Choroid plexus epithelial cell (primary cell): ENCODE measurements around the gene LYPD6.
A peak's percentile ranks its signal among the peaks of the same experiment; 100 is the strongest.

Experiments
- DNase-seq: peaks from one replicate; pipeline ENCODE4 v3.0.0-alpha.2; 2010; ENCODE audit warnings: low read depth
- H3K4me3 ChIP-seq: 2 replicates; pipeline ENCODE4 v1.5.1; 2011; ENCODE audit warnings: low read depth, mild to moderate bottlenecking, control low read depth, low read length, moderate library complexity
- TF ChIP-seq, protein P1 (sequence below): conservative IDR thresholded peaks from 2 replicates; pipeline ENCODE4 v1.5.1; 2011; ENCODE audit warnings: low read depth, mild to moderate bottlenecking, control low read depth, inconsistent platforms, low read length, moderate library complexity

LYPD6 gene

DNA sequence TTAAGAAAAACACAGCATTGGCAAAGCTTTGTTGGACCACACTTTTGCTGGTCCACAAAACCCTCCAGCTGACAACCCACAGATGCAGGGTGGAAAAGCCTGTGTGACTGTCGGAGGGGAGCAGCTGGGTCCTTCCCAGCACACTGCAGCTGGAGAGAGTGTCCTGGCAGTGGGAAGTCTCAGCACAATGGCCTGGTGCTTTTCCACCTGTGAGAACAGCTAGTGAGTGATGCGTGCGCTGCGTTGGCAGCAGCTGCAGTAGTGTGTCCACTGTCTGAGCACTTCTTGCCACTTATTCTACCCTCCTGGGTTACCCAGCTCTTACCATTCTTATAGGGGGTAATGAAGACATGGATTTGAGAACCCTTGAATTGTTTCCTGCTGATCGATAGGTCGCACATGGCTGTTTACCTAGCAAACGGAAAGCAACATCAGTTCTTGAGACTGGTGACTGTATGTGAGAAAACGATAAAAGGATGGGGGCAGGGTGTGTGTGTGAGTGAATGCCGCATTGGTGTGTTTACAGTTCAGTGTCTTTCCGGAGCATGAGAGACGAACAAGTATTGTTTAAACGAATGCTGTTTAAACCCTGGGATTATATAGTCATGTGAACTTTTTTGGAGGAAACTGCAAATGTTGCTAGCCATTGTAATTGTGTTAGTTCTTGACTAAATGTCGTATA lies 69.7 kb downstream of the LYPD6 start:
- DNase-seq: no peak
- no peak overlapping the region for H3K4me3 ChIP-seq
- TF ChIP-seq, protein P1, sequence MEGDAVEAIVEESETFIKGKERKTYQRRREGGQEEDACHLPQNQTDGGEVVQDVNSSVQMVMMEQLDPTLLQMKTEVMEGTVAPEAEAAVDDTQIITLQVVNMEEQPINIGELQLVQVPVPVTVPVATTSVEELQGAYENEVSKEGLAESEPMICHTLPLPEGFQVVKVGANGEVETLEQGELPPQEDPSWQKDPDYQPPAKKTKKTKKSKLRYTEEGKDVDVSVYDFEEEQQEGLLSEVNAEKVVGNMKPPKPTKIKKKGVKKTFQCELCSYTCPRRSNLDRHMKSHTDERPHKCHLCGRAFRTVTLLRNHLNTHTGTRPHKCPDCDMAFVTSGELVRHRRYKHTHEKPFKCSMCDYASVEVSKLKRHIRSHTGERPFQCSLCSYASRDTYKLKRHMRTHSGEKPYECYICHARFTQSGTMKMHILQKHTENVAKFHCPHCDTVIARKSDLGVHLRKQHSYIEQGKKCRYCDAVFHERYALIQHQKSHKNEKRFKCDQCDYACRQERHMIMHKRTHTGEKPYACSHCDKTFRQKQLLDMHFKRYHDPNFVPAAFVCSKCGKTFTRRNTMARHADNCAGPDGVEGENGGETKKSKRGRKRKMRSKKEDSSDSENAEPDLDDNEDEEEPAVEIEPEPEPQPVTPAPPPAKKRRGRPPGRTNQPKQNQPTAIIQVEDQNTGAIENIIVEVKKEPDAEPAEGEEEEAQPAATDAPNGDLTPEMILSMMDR: no peak

DNA sequence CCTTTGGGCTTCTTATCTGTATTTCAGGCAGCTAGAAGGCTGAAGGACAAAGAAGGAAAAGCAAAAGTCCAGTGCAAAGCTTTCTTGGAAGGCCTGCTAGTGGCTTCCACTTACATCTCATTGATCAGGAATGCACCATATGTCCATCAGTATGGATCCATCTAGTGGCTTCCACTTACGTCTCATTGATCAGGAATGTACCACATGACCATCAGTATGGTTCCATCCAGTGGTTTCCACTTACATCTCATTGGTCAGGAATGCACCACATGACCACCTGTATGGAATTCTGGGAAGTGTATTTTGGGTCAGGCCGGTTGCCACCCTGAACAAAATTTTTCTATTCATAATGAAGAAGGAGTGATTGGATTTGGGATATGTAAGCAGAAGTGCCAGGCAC lies 70.6 kb downstream of the LYPD6 start:
- TF ChIP-seq, protein P1: no peak
- H3K4me3 ChIP-seq: no peak overlapping the region
- no peak for DNase-seq

DNA sequence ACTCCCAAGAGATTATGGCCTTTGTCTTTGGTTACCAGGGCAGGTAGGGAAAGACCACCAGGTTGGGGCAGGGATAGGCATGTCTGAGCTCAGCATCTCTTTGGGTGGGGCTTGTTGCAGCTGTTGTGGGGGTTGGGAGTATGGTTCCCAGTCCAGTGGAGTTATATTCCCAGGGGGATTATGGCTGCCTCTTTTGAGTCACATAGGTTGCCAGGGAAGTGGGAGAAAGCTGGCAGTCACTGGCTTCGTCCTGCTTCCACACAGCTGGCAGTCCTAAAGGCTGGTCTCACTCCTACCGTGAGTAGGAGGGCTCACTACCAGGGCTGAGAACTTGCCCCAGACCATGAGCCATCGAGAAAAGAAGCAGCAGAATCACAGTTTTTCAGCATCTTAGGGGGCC lies 79.1 kb downstream of the LYPD6 start:
- TF ChIP-seq, protein P1: no peak
- no peak overlapping the region for H3K4me3 ChIP-seq
- DNase-seq: no peak

DNA sequence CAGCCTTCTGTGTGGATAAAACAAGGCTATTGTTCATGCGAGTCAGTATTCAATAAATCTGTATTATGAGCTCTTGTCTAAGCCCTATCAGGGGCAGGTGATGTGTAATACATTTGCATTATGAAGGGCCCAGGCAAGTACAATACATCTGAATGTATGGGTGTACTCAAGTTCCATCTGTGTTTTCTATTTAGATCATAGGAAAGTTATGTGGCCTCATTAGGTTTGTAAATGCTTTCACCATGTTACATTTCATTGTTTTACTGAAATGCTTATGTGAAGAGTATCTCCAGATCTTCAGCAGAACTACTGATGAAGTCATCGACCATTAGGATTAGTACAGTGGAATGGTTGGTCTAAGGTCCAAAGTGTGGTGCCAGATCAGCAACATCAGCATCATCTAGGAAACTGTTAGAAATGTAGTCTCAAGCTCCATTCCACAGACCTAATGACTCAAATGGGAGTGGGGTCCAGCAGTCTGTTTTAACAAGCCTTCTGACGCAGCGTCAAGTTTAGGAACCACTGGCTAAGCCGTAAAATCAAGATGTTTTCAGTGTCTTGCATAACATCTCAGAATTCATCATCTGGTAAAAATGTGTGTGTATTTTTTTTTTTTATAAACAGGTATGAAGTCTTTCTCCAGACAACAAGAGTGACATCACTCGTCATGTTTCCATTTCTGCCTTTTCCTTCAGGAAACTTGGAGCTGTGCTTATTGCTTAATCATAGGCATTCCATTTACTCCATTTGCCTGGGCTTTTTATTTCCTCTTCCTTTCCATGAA lies 80.5 kb downstream of the LYPD6 start:
- DNase-seq: peak; percentile 10

DNA sequence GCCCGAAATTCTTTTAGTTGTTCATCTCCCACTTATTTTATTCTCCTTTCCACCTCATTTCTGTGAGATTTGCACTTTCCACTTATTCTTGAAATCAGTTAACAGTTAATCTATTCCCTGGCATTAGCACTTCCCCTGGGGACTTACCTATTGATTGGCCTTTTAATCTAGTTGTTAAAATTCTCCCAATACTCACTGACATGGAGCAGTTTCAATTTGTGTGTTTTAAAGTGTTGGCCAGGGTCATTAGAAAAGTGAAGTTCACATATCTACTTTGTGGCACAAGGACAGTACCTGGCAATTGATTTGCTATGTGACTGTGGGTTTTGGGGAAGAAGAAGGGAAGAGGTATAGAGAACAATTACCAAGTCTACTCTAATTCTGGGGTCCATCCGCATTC lies 83.1 kb downstream of the LYPD6 start:
- TF ChIP-seq, protein P1: no peak
- DNase-seq: no peak
- no peak overlapping the region for H3K4me3 ChIP-seq

More for the DNA sequence above, 80.5 kb downstream of the LYPD6 start:
- TF ChIP-seq, protein P1: no peak
- no peak overlapping the region for H3K4me3 ChIP-seq

DNA sequence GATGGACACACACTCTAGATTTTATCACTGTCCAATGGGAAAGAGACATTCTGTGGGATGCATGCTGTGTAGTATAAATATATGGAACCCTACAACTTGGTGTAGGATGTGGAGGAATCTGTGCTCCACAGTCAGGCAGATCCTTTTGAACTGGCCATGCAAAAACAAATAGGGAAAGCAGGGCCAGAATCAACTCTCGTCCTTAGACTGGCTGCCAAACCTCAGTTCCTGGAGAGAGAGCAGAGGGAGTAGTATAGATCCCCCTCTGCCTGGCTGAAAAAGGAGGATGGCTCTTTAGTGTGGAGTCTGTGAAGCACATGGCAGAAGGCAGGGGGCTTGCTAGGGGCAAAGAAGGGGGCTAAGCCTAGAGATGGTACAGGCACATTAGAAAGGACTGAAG lies 84.7 kb downstream of the LYPD6 start:
- TF ChIP-seq, protein P1: no peak
- no peak overlapping the region for H3K4me3 ChIP-seq
- DNase-seq: no peak
